Stimulated activated CD4-positive, alpha-beta T cell treated with anti-CD3 and anti-CD28 coated beads, Interleukin-4, amount 100 ng/mL, for 1 hour (primary cell): Measurements from ENCODE around the gene PAFAH1B2.
"Not testable (repeated sequence)": the region's sequence is repeated elsewhere in the genome, so short reads cannot be mapped to it uniquely, and the experiment has no call there.

ENCODE experiments used
- DNase-seq: peaks from one replicate; pipeline ENCODE4 v3.0.0-alpha.2; 2020

PAFAH1B2 gene

DNA sequence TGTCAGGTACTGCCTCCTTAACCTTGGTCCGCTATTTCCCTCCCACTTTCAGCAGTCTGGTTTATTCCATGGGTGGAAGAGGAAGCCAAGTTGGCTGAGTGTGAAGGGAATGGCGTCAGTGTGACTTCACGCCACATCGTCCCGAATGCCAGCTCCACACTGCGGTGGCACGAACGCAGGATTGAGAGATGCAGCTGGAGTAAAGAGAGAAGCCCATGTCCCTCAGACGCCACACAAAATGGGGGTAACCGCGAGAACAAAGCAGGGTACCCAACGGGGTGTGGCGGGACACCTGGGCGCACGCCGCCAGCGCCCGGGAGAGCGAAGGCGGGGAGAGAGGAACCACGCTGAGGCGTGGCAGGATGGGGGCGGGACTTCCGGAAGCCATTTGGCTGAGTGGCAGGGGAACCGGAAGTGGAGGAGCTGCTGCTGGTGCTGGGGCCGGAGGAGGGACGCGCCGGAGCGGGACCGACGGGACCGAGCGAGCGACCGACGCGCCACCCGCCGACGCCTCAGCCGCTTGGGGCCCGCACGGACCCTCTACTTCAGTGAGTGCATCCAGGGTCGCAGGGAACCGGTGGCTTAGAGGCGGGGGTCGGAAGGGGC lies at the start of gene PAFAH1B2:
Gene PAFAH1B2, plus strand, starts transcription at position 417 of the 606 bp plus-strand sequence. CDS start 8,161 bp downstream, outside the sequence.
- DNase-seq: peak; percentile 96

DNA sequence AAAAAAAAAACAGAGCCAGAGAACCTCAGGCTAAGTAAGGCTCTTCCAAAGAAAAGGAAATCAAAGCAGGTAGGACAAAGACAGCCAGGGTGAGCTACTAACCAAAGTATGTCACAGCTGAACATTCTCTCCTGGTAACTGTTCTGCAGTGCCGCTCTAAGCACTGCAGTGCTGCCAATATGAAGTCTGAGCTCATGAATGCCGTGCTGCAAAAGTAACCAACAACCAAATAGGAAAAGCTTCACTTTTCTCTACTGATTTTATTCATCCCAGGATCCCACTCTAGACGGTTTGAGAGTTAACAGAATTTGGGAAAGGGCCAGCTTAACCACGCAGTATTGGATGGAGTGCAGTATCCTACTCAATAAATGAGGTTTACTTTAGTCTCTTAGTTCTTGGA lies 49.3 kb upstream of the PAFAH1B2 start:
- no peak for DNase-seq

DNA sequence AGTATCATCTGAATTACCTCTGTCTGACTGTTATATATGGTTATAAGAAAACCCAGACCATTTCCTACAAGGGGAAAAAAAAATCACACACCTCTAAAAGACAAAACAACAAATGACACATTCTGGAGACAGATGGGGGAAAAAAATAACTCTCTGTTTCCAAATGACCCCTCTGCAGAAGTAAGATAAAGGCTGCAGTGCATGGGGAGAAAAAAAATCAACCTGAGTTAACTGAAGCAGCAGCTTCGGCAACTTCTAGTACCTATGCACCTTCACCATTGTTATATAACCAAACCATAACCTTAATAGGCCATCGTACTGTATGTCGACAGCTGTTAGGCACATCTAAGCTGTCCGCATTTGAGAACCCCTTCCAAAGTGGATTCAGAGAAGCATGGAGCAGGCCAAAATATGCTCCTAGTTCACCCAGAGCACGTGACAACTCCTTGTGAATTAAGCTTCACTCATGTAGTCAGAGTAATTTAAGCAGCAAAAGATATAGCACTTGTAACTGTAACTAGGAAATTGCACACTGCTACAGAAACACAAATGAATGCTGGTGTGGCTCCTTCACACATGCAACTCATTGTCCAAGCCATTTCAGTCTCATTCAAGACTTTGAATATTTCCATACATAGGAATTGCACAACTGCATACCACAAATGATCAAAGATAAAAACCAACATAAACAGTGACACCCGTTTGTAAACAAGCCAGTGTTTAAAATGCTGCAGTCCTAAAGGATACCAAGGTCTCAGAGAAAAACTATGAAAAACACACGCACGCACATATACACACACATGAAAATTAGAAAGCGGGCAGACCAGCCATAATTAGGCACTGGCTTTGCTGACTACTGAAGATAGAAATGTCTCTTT lies 48.6 kb upstream of the PAFAH1B2 start:
- DNase-seq: no peak

- peak; percentile 22 for DNase-seq
These were observed 47.7 kb upstream of the PAFAH1B2 start for GRCh38 chr11:117096201-117096991.

GRCh38 chr11:117097014-117097388 lies 47.1 kb upstream of the PAFAH1B2 start:
- no peak for DNase-seq

GRCh38 chr11:117097389-117098268 lies 46.5 kb upstream of the PAFAH1B2 start:
- peak; percentile 34 for DNase-seq

- peak; percentile 93 for DNase-seq
These were observed 45.5 kb upstream of the PAFAH1B2 start, which contains the start of gene SIK3 for GRCh38 chr11:117098269-117099232. Gene SIK3 (minus strand): TSS chr11:117098428. CDS start chr11:117098415, 13 bp downstream.

GRCh38 chr11:117099696-117100095 lies 44.4 kb upstream of the PAFAH1B2 start:
- DNase-seq: no peak

DNA sequence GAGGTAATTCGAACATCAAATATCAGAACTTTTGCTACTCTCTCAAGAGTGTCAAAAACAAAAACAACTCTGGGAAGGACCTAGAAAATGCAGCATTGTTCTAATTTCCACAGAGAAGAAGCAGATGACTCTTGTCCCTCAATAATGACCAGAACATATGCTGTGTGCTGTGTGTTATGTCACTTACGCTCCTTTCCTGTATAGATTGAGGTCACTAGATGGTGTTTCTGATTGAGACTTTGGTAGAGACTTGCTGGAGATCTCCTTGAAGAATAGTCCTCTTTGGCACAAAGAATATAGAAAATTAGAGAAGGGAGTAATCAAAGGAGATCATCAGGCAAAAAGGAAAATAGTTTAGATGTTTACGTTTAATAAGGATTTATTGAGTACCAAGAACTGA lies 43.5 kb upstream of the PAFAH1B2 start:
- DNase-seq: no peak

DNA sequence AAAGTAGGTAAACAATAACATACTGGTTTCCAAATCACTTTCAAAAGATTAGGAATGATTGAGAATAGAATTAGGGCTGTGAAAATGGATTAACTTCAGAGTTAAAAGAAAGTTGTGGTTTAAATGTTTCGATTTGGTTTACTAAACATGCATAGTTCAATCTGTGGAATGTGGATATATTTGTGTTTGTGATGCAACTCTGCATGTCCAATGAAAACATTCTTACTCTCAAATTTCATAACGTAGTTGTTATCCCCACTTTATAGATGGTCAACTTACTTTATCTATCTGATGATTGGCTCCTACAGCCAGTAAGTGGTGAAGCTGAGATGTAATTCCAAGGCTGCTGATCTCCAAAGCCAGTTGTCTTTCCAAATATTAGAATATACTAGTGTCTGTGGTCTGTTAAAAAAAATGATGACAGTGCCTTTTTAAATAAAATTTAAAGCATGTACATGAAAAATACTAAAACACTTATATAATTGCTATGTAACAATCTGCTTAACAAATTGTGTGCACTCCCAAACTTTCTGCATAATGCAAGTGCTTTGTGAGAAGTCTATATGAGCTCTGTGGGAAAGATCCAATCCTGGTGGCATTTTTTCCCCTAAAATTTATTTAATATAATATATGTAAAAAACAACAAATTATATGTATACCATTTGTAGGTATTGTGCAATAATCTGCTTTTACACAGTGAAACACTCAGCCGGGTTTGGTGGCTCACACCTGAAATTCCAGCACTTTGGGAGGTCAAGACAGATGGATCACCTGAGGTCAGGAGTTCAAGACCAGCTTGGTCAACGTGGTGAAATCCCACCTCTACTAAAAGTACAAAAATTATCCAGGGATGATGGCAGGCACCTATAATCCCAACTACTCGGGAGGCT lies 36.1 kb upstream of the PAFAH1B2 start:
- no peak for DNase-seq

DNA sequence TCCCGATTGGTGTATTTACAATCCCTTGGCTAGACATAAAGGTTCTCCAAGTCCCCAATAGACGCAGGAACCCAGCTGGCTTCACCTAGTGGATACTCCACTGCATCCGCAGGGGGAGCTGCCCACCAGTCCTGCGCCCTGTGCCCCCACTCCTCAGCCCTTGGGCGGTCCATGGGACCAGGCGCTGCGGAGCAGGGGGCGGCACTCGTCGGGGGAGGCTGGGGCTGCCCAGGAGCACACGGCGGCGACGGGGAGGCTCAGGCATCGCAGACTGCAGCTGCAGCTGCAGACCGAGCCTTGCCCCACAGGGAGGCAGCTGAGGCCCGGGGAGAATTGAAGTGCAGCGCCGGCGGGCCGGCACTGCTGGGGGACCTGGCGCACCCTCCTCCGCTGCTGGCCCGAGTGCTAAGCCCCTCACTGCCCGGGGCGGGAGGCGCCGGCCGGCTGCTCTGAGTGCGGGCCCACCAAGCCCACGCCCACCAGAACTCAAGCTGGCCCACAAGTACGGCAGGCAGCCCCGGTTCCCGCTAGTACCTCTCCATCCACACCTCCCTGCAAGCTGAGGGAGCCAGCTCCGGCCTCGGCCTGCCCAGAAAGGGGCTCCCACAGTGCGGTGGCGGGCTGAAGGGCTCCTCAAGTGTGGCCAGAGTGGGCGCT lies 33.7 kb upstream of the PAFAH1B2 start:
- no peak for DNase-seq

DNA sequence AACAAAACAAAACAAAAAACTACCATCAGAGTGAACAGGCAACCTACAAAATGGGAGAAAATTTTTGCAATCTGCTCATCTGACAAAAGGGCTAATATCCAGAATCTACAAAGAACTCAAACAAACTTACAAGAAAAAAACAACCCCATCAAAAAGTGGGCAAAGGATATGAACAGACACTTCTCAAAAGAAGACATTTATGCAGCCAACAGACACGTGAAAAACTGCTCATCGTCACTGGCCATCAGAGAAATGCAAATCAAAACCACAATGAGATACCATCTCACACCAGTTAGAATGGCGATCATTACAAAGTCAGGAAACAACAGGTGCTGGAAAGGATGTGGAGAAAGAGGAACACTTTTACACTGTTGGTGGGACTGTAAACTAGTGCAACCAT lies 31.6 kb upstream of the PAFAH1B2 start:
- DNase-seq: not testable (repeated sequence)

GRCh38 chr11:117112939-117113338 lies 31.1 kb upstream of the PAFAH1B2 start:
- DNase-seq: not testable (repeated sequence)

GRCh38 chr11:117117681-117118080 lies 26.4 kb upstream of the PAFAH1B2 start:
- no peak for DNase-seq

- DNase-seq: no peak
These were observed 22.9 kb upstream of the PAFAH1B2 start for GRCh38 chr11:117121176-117121575.

DNA sequence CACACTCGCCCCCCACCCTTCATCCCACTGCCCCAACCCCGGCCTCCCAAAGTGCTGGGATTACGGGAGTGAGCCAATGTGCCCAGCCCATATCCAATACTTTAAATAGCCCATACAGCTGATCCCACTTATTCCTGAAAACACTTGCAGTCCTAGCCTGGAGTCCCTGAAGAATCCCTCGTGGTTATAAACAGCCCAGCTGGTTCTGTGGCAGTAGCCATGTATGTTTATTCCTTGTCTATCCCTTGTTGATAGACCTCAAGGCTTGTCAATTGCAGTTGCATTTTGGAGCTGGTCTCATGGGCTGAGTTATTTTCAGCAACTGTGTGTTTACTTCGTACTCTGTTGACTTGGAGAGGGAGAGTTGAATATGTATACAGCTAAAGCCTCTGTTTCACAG lies 21.5 kb upstream of the PAFAH1B2 start:
- DNase-seq: no peak

DNA sequence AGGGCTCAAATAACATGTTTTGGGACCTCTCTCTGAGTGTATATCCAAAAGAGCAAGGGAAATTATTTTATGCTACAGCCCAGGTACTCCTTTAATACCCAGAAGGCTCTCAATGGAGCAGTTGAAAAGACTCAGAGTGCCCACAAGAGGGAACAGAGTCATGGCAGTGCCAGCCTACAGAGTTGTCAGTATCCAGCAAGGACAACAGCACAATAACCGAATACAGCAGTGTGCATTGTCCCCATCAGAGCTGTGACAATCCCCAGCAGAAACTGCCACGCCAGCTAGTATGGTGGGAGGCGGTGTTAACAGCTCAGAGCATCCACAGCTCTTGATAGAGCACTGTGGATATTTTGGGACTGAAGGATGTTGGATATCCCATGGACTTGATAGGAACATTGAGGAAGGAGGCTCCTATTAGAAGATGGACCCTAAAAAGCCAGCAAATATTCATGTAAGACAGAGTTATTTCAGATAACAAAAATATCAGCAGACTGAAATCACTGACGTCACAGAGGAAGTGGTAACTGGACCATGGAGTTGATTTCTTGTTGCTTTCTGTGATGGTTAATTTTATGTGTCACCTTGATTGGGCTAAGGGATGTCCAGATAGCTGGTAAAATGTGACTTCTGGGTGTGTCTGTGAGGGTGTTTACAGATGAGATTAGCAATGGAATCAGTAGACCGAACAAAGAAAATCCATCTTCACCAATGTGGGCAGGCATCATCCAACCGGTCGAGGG lies 17.7 kb upstream of the PAFAH1B2 start:
- DNase-seq: no peak

GRCh38 chr11:117127171-117127901 lies 16.8 kb upstream of the PAFAH1B2 start:
- no peak for DNase-seq
